Activated T-helper 1 cell treated with anti-CD3 and anti-CD28 coated beads, Interleukin-2, amount 50 U/mL, for 16 hours (primary cell): ENCODE data around the gene KDELR1.
"Not testable (repeated sequence)": the region's sequence is repeated elsewhere in the genome, so short reads cannot be mapped to it uniquely, and the experiment has no call there.

Experiments used
- DNase-seq, 2 donors: peaks; one replicate each; pipeline ENCODE4 v3.0.0-alpha.2; 2020; ENCODE audit warnings: low read depth in 1 of 2, low spot score in 1 of 2

KDELR1 gene

DNA sequence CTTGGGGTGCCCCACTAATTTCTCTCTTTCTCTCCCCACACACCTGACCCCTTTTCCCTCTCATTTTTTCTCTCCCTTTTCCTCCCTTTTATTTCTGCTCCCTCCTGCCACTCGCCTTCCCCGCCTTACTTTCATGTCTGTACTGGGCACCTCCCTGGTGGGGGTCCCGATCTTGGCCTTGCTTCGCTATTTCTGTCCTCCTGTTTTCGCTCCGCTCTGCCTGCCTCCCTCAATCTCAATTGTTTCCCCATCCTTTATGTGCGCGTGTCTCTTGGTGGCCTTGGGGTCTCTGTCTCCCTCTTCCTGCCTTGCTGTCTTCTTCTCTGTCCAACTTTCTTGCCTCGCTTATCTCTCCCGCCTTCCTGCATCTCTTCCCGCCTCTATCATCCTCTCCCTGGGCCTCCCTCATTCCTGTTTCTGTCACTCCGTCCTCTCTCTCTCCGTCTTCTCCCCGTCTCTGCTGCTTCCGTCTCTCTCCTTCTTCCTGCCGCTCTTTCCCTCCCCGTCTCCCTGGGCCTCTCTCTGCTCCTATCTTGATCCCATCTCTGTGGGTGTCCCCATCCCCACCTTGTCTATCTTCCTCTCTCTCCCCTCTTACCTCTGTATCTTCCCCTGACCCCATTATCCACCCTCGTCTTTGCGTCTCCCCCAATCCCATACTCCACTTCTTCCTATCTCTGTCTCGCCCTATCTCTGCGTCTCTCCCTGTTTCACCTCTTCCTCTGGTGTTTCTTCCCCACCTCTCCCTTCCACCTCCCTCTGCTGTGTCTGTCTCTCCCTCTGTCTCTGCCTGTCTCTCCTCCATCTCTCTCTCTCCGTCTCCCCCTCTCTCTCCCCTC lies 6.1 kb upstream of the KDELR1 start:
- DNase-seq, result no peak

DNA sequence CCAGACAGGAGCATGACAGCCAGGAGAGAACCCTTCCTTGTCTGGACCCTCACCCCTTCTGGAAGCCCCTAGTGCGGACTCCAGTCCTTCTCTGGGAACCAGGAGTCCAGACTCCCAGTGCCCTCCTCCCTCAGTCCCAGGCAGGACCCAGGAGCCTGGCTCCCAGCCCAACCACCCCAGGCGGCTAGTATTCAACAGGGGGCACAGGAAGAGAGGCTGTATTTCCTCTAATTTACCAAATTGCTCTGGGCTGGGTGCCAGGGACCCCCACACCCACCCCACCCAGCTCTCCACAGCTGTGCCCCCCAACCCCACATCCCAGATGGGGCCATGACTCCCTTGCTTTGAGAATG lies 5.4 kb upstream of the KDELR1 start:
- DNase-seq, result no peak

- no peak for DNase-seq
Observed at GRCh38 chr19:48396016-48396823, 4.9 kb upstream of the KDELR1 start.

DNA sequence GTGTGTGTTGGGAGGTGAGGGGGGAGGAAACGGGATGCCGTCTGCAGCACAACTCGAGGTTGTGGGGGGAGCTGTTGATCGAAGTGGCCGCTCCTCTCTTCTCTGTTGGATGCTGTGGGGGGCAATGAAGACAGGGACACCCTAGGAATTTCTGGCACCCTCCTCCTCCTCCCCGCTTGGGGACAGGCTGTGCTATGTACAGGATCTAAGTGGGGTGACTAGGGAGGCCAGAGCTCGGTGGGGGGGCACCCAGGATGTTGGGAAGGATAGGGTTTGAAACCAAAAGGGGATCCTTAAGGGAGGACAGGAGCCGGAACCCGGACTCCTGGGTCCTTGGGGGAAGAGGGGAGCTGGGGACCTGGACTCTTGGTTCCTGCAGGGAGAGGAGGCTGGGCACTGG lies 4.1 kb upstream of the KDELR1 start:
- no peak for DNase-seq

DNA sequence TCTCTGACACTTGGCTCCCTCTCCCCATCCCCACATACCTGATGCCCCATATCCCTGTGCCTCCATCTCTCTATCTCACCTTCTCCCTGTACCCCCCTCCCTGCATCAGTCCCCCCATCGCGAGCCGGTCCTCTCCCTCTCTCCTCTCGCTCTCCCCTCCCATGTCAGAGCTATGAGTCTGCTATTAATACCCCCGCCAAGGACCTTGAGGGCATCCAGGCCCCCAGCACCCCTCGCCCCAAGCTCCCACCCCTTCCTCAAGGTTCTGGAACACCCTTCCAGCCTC lies 3.8 kb upstream of the KDELR1 start:
- DNase-seq, result no peak

GRCh38 chr19:48394331-48395169 lies 3.2 kb upstream of the KDELR1 start:
- no peak for DNase-seq

GRCh38 chr19:48393559-48394330 lies 2.4 kb upstream of the KDELR1 start, which contains the start of gene GRIN2D:
Gene GRIN2D (plus strand): TSS chr19:48393668. CDS start chr19:48398393, 4,725 bp downstream.
- DNase-seq, result no peak

- no peak for DNase-seq
Observed at GRCh38 chr19:48392860-48393558, 1.7 kb upstream of the KDELR1 start.

- DNase-seq, result not testable (repeated sequence)
Observed at GRCh38 chr19:48392006-48392344, 624 bp upstream of the KDELR1 start.

- DNase-seq, result peak in 1 of 2 donors; percentile 45
Observed at GRCh38 chr19:48390188-48391099, 907 bp downstream of the KDELR1 start.

GRCh38 chr19:48386981-48387380 lies 4.4 kb downstream of the KDELR1 start:
- no peak for DNase-seq

- no peak for DNase-seq
Observed at GRCh38 chr19:48385461-48386087, 5.8 kb downstream of the KDELR1 start.

DNA sequence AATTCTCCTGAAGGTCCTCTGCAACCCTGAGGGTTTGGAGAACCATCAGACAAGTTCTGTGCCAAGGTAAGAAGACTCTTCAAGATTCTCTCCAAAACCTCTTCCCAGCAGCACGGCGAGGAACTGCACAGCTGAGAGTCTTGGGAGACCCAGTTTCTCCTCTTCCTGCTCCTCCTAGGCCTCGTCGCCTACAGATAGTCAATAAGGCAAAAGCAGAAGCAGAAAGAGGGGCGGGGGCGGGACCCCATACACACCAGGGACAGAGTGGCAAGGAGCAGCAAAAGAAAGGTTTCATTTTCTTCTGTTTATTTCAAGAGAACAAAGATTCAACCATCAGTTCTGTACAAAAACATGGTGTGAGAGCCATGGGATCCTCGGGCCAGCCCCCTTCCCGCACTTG lies 9.1 kb downstream of the KDELR1 start:
- no peak for DNase-seq

DNA sequence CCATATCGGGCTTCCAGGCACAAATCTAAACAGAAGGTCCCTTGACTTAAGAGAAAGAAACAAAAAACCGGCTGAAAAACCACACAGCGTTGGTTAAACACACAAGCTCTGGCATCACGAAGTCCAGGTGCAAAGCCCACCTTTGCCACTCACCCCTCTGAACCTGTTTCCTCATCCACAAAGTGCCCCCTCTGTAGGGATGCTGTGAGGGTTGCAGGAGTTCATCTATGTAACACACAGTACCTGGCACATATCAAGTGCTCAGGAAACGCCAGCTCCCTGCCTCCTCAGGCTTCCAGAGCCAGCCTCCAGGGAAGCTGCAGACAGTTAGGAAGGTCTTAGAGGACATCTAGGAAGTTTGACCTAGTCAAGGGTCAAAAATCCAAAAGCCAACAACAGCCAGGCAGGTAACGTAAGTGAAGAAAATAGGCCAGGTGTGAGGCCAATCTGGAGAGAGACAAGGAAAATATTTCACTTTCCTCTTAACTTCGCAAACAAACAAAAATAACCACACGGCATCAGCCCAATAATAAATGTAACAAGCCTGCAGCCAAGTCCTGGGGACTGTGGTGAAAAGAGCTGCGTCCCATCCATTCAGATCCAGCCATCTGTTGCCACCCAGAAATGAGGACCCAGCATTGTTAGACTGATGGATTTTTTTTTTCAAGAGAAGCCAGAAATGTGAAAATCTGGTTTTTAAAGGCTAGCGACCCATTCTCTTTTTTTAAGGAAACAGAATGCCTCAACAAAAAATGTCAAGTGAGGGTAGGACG lies 10.0 kb downstream of the KDELR1 start:
- no peak for DNase-seq

DNA sequence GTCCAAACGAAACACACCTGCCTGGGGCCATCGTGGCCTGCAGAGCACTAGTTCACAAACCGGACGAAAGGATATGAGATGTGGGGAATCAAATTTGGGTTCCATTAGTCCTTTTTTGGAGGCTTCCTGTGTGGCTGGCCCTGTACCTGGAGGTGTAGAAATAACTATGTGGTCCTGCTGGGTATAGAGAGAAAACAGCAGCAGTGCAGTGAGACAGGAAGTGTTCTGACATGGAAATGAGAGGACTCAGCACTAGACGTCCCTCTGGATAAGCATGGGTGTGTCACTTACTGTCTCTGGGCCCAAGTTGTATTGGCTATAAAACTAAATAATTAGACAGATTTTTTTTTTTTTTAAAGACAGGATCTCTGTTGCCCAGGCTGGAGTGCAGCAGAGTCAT lies 12.3 kb downstream of the KDELR1 start:
- DNase-seq, result no peak

DNA sequence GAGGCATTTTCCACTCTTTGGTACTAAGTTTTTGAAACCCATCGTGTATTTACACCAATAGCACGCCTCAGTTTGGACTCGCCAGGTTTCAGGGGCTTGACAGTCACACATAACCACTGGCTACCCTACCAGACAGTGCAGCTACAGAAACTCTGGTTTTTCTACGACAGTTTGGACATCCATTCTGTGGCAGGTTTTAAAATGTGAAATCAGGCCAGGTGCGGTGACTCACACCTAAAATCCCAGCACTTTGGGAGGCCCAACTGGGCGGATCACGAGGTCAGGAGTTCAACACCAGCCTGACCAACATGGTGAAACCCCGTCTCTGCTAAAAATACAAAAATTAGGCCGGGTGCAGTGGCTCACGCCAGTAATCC lies 13.2 kb downstream of the KDELR1 start:
- DNase-seq, result no peak

GRCh38 chr19:48373567-48373966 lies 17.8 kb downstream of the KDELR1 start:
- no peak for DNase-seq

- DNase-seq, result no peak
Observed at GRCh38 chr19:48372904-48373303, 18.4 kb downstream of the KDELR1 start.
